ENCODE results near the gene SLC39A1.

GRCh38 chr1:153990468-153991150 lies 27.3 kb upstream of the SLC39A1 start, which contains the start of gene RPS27:
- TF ChIP-seq, protein P1, sequence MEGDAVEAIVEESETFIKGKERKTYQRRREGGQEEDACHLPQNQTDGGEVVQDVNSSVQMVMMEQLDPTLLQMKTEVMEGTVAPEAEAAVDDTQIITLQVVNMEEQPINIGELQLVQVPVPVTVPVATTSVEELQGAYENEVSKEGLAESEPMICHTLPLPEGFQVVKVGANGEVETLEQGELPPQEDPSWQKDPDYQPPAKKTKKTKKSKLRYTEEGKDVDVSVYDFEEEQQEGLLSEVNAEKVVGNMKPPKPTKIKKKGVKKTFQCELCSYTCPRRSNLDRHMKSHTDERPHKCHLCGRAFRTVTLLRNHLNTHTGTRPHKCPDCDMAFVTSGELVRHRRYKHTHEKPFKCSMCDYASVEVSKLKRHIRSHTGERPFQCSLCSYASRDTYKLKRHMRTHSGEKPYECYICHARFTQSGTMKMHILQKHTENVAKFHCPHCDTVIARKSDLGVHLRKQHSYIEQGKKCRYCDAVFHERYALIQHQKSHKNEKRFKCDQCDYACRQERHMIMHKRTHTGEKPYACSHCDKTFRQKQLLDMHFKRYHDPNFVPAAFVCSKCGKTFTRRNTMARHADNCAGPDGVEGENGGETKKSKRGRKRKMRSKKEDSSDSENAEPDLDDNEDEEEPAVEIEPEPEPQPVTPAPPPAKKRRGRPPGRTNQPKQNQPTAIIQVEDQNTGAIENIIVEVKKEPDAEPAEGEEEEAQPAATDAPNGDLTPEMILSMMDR (conservative IDR thresholded peaks at IDR 0.05; ENCODE audit: low read length), result no peak
- TF ChIP-seq EZH2phosphoT487 (IDR thresholded peaks at IDR 0.05; ENCODE audit: borderline replicate concordance, low read depth, low read length), result no peak
